Keratinocyte (primary cell): Measurements from ENCODE around the gene DENND1C. TPM values are rescaled to one million over a fixed set of nuclear protein-coding genes. Genes with fewer than 3 reads are reported as not detected.

ENCODE experiments used
- DNase-seq: peaks from one replicate; pipeline ENCODE4 v3.0.0-alpha.2; 2011; ENCODE audit warnings: low read depth, missing footprints, low spot score
- FAIRE-seq: peaks from 2 replicates; lab custom pipeline; 2011; peaks lifted over from hg19 to GRCh38; lab: Jason Lieb, UNC
- H2AFZ ChIP-seq: 2 replicates; pipeline ENCODE4 v1.6.0; 2012; ENCODE audit warnings: low read length, control low read depth, inconsistent platforms; ENCODE audit not compliant: control insufficient read depth
- H3K27ac ChIP-seq: 2 replicates; pipeline ENCODE4 v1.5.1; 2011; ENCODE audit warnings: low read length; ENCODE audit not compliant: control insufficient read depth, insufficient read depth
- H3K27me3 ChIP-seq: 3 replicates; pipeline ENCODE4 v1.6.0; 2011; ENCODE audit warnings: low read length; ENCODE audit not compliant: control insufficient read depth, insufficient read depth; ENCODE audit errors: extremely low read depth
- H3K36me3 ChIP-seq, 2 experiments: 2 replicates in 1 of 2; 3 replicates in 1 of 2; pipeline ENCODE4 v1.5.1; 2011; ENCODE audit warnings: low read length in 2 of 2, mild to moderate bottlenecking in 1 of 2; ENCODE audit not compliant: control insufficient read depth in 2 of 2, insufficient read depth in 2 of 2; ENCODE audit errors: extremely low read depth in 1 of 2
- H3K4me1 ChIP-seq: 3 replicates; pipeline ENCODE4 v1.5.1; 2011; ENCODE audit warnings: low read length; ENCODE audit not compliant: control insufficient read depth, insufficient read depth; ENCODE audit errors: extremely low read depth
- H3K4me2 ChIP-seq: 3 replicates; pipeline ENCODE4 v1.6.0; 2011; ENCODE audit warnings: low read depth, low read length; ENCODE audit not compliant: control insufficient read depth, insufficient read depth; ENCODE audit errors: extremely low read depth
- H3K4me3 ChIP-seq, 3 experiments: fragments of 200-600 bp in 1 of 3; sonication (generic) in 1 of 3; 2 replicates in 2 of 3; 3 replicates in 1 of 3; pipeline ENCODE4 v1.5.1; 2011 to 2016; ENCODE audit warnings: low read length in 3 of 3, mild to moderate bottlenecking in 3 of 3, control low read depth in 2 of 3, inconsistent platforms in 1 of 3, low read depth in 1 of 3, mixed read lengths in 1 of 3, mixed run types in 1 of 3, moderate library complexity in 1 of 3; ENCODE audit not compliant: control insufficient read depth in 2 of 3, insufficient read depth in 2 of 3; ENCODE audit errors: extremely low read depth in 1 of 3
- H3K79me2 ChIP-seq: 2 replicates; pipeline ENCODE4 v1.6.0; 2012; ENCODE audit warnings: low read length; ENCODE audit not compliant: control insufficient read depth, insufficient read depth
- H3K9ac ChIP-seq: 3 replicates; pipeline ENCODE4 v1.6.0; 2011; ENCODE audit warnings: low read length; ENCODE audit not compliant: control insufficient read depth, insufficient read depth; ENCODE audit errors: extremely low read depth
- H3K9me1 ChIP-seq: 3 replicates; pipeline ENCODE4 v1.6.0; 2011; ENCODE audit warnings: low read length; ENCODE audit not compliant: control insufficient read depth, insufficient read depth; ENCODE audit errors: extremely low read depth
- H3K9me3 ChIP-seq: 2 replicates; pipeline ENCODE4 v1.5.1; 2012; ENCODE audit warnings: low read depth, low read length; ENCODE audit not compliant: control insufficient read depth
- H4K20me1 ChIP-seq: 3 replicates; pipeline ENCODE4 v1.6.0; 2011; ENCODE audit warnings: low read length; ENCODE audit not compliant: control insufficient read depth, insufficient read depth; ENCODE audit errors: extremely low read depth
- EZH2 ChIP-seq: IDR thresholded peaks from one replicate; pipeline ENCODE4 v1.6.1; 2012; ENCODE audit warnings: inconsistent platforms, mild to moderate bottlenecking, low read length, moderate library complexity
- dilution Hi-C: fragments of 300-500 bp; cut with MboI; formaldehyde crosslinking; loops from one replicate; pipeline ENCODE4 v1.7.0; 2020; ENCODE audit warnings: low sequenced_read_pairs; ENCODE audit not compliant: extremely low pct_ligation_motif_present
- polyA plus RNA-seq, 5 experiments: library from polyadenylated mRNA; depleted of rRNA in 3 of 5; stranded (reverse) in 3 of 5; stranded (forward) in 1 of 5; unstranded in 1 of 5; fragments of >200 nt; gene quantifications; 1 replicate in 1 of 5; 2 replicates in 3 of 5; 3 replicates in 1 of 5; pipeline versions ENCODE4 v1.2.1 to v1.2.3, GENCODE V29; 2011 to 2012; ENCODE audit warnings: missing spikeins in 2 of 5, low read depth in 1 of 5, low replicate concordance in 1 of 5
- TF ChIP-seq, protein P1 (sequence below), 3 experiments: IDR thresholded peaks in 1 of 3; conservative IDR thresholded peaks in 1 of 3; optimal IDR thresholded peaks in 1 of 3; 2 replicates in 2 of 3; 3 replicates in 1 of 3; pipeline versions ENCODE3 to v1.5.1; 2011; ENCODE audit warnings: low read length in 3 of 3, mild to moderate bottlenecking in 3 of 3, moderate library complexity in 2 of 3, control low read depth in 1 of 3, inconsistent platforms in 1 of 3; ENCODE audit not compliant: insufficient read depth in 2 of 3; ENCODE audit errors: extremely low read depth in 1 of 3

DENND1C gene
- polyA plus RNA-seq, 1 donor (not counting 4 experiments of a cell fraction or from before 2014, with no cell fraction given) = 0.09 TPM

DNA sequence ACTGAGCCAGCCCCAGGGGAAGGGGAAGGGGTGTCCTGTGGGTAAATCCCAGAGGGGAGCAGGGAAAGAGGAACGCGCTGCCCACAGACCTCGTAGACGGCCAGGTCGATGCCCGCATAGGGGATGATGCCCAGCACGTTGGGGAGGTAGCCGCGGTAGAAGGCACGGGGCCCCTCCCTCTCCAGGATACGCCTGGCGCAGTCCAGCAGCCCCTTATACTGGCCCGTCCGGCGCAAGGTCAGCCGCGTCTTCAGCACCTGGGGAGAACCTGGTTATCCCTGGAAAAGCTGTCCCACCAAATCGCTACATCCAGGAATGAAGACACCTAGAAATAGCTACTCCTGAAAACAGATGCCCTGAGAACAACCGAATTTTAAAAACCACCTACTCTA lies 29.4 kb downstream of the DENND1C start:
- no peak for DNase-seq
- dilution Hi-C loops = no loop called here
- H3K79me2 ChIP-seq = no peaks in the 10 kb centered on the region

DNA sequence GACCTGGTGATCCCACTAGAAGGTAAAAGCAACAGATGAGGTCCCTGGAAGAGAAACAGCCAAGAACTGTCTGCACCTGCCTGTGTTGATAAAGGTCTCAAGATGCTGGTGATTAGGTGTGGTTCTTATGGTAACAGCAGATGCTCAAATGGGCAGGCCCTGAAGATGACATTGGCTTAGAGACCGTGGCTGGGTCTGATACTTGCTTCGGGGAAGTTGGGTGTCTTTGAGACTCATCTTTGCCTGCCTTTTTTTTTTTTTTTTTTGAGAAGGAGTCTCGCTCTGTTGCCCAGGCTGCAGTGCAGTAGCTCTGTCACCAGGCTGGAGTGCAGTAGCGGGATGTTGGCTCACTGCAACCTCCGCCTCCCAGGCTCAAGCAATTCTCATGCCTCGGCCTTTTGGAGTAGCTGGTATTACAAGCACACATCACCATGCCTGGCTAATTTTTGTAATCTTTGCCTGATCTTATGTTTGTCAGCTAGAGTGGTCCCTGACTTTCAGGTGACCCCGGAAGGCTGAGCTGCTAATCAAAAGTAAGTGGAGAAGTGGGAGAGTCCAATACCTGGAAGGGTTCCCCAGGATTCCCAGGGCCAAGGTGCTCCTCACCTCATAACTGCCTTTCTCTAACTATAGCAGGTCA lies 29.9 kb downstream of the DENND1C start:
- FAIRE-seq (no peak), DNase-seq (no peak)
- Histone ChIP-seq H3K9me3 (peaks cover 6% of the 10 kb centered on the region), H3K36me3 (peaks cover 4 to 13% of the 10 kb centered on the region in 2 experiments), H3K79me2 (no peaks in the 10 kb centered on the region), H2AFZ (no peak overlapping the region), H3K27me3 (no peaks in the 10 kb centered on the region), H3K4me2 (no peak overlapping the region), H3K4me1 (no peaks in the 10 kb centered on the region), H3K9me1 (no peaks in the 10 kb centered on the region), H3K27ac (no peak overlapping the region), H3K9ac (no peak overlapping the region), H4K20me1 (no peaks in the 10 kb centered on the region), H3K4me3 (no peak overlapping the region)
- TF ChIP-seq EZH2 = no peak
- TF ChIP-seq, protein P1, sequence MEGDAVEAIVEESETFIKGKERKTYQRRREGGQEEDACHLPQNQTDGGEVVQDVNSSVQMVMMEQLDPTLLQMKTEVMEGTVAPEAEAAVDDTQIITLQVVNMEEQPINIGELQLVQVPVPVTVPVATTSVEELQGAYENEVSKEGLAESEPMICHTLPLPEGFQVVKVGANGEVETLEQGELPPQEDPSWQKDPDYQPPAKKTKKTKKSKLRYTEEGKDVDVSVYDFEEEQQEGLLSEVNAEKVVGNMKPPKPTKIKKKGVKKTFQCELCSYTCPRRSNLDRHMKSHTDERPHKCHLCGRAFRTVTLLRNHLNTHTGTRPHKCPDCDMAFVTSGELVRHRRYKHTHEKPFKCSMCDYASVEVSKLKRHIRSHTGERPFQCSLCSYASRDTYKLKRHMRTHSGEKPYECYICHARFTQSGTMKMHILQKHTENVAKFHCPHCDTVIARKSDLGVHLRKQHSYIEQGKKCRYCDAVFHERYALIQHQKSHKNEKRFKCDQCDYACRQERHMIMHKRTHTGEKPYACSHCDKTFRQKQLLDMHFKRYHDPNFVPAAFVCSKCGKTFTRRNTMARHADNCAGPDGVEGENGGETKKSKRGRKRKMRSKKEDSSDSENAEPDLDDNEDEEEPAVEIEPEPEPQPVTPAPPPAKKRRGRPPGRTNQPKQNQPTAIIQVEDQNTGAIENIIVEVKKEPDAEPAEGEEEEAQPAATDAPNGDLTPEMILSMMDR (optimal IDR thresholded peaks at IDR 0.05 in 1 of 3, IDR thresholded peaks at IDR 0.05 in 1 of 3, conservative IDR thresholded peaks at IDR 0.05 in 1 of 3; ENCODE audit: extremely low read depth in 1 of 3, insufficient read depth in 2 of 3, low read length in 3 of 3) = no peak
- dilution Hi-C loops = no loop called here

More for the DNA sequence above, 29.4 kb downstream of the DENND1C start:
- no peak overlapping the region for H3K4me2 ChIP-seq
- H3K9ac ChIP-seq = no peak overlapping the region
- H3K9me3 ChIP-seq = peaks cover 6% of the 10 kb centered on the region
- H3K27me3 ChIP-seq = no peaks in the 10 kb centered on the region
- H3K4me3 ChIP-seq = no peak overlapping the region
- no peaks in the 10 kb centered on the region for H4K20me1 ChIP-seq
- H3K9me1 ChIP-seq = no peaks in the 10 kb centered on the region
- H3K4me1 ChIP-seq = no peaks in the 10 kb centered on the region
- peaks cover 4 to 13% of the 10 kb centered on the region in 2 experiments for H3K36me3 ChIP-seq
- TF ChIP-seq EZH2 = no peak
- TF ChIP-seq, protein P1 (optimal IDR thresholded peaks at IDR 0.05 in 1 of 3, IDR thresholded peaks at IDR 0.05 in 1 of 3, conservative IDR thresholded peaks at IDR 0.05 in 1 of 3; ENCODE audit: extremely low read depth in 1 of 3, insufficient read depth in 2 of 3, low read length in 3 of 3) = no peak
- no peak for FAIRE-seq
- no peak overlapping the region for H3K27ac ChIP-seq
- no peak overlapping the region for H2AFZ ChIP-seq
